GM18505 (cell line): ENCODE measurements around the gene UBXN10.

ENCODE experiments used
- ATAC-seq: cut with Tn5 transposase; IDR thresholded peaks from one replicate; pipeline ENCODE4 v1.9.1; 2021; ENCODE audit not compliant: unreplicated experiment
- POLR2A ChIP-seq: IDR thresholded peaks from 4 replicates; pipeline ENCODE4 v1.6.1; 2011; ENCODE audit warnings: borderline replicate concordance; ENCODE audit not compliant: insufficient read depth, insufficient read length; ENCODE audit errors: extremely low read depth

Gene UBXN10

GRCh38 chr1:20194224-20194623, 8.3 kb downstream of the UBXN10 start:
- TF ChIP-seq POLR2A = no peak
- no peak for ATAC-seq

GRCh38 chr1:20194757-20195461, 9.0 kb downstream of the UBXN10 start:
- no peak for TF ChIP-seq POLR2A
- no peak for ATAC-seq

GRCh38 chr1:20195462-20195780, 9.5 kb downstream of the UBXN10 start:
- no peak for TF ChIP-seq POLR2A

GRCh38 chr1:20197329-20197791, 11.5 kb downstream of the UBXN10 start:
- no peak for TF ChIP-seq POLR2A
- no peak for ATAC-seq

More at GRCh38 chr1:20195462-20195780, 9.5 kb downstream of the UBXN10 start:
- no peak for ATAC-seq

GRCh38 chr1:20198296-20198695, 12.4 kb downstream of the UBXN10 start:
- no peak for TF ChIP-seq POLR2A
- ATAC-seq = no peak

- no peak for TF ChIP-seq POLR2A
- ATAC-seq = no peak
Measured at GRCh38 chr1:20198918-20199317, 13.0 kb downstream of the UBXN10 start.

GRCh38 chr1:20199403-20199802, 13.5 kb downstream of the UBXN10 start:
- ATAC-seq = no peak
- TF ChIP-seq POLR2A = no peak

GRCh38 chr1:20199840-20200239, 13.9 kb downstream of the UBXN10 start:
- ATAC-seq = no peak
- TF ChIP-seq POLR2A = no peak

GRCh38 chr1:20200966-20201365, 15.1 kb downstream of the UBXN10 start:
- TF ChIP-seq POLR2A = no peak
- ATAC-seq = no peak

GRCh38 chr1:20202166-20202565, 16.3 kb downstream of the UBXN10 start:
- no peak for TF ChIP-seq POLR2A
- no peak for ATAC-seq

GRCh38 chr1:20207546-20207945, 21.6 kb downstream of the UBXN10 start:
- no peak for TF ChIP-seq POLR2A
- no peak for ATAC-seq

- no peak for TF ChIP-seq POLR2A
- no peak for ATAC-seq
Measured at GRCh38 chr1:20209471-20209870, 23.6 kb downstream of the UBXN10 start.

GRCh38 chr1:20210736-20211460, 25.0 kb downstream of the UBXN10 start:
- no peak for TF ChIP-seq POLR2A
- ATAC-seq = no peak

- no peak for TF ChIP-seq POLR2A
- no peak for ATAC-seq
Measured at GRCh38 chr1:20211511-20211931, 25.6 kb downstream of the UBXN10 start.
